MM.1S (cell line): ENCODE measurements around the gene CFB.

Experiments
- EZH2 ChIP-seq: fragments of 300-600 bp; sonication (generic); optimal IDR thresholded peaks from 2 replicates; pipeline ENCODE3; 2017; ENCODE audit warnings: low read depth, mild to moderate bottlenecking, antibody characterized with exemption, low read length, mixed read lengths
- EZH2phosphoT487 ChIP-seq: fragments of 300-600 bp; sonication (generic); IDR thresholded peaks from 2 replicates; pipeline ENCODE4 v1.6.1; 2018; ENCODE audit warnings: antibody characterized with exemption, low read length
- TF ChIP-seq, protein P1 (sequence below): fragments of 300-600 bp; sonication (generic); IDR thresholded peaks from 2 replicates; pipeline ENCODE4 v1.5.1; 2016; ENCODE audit warnings: antibody characterized with exemption, low read length, mixed read lengths

DNA sequence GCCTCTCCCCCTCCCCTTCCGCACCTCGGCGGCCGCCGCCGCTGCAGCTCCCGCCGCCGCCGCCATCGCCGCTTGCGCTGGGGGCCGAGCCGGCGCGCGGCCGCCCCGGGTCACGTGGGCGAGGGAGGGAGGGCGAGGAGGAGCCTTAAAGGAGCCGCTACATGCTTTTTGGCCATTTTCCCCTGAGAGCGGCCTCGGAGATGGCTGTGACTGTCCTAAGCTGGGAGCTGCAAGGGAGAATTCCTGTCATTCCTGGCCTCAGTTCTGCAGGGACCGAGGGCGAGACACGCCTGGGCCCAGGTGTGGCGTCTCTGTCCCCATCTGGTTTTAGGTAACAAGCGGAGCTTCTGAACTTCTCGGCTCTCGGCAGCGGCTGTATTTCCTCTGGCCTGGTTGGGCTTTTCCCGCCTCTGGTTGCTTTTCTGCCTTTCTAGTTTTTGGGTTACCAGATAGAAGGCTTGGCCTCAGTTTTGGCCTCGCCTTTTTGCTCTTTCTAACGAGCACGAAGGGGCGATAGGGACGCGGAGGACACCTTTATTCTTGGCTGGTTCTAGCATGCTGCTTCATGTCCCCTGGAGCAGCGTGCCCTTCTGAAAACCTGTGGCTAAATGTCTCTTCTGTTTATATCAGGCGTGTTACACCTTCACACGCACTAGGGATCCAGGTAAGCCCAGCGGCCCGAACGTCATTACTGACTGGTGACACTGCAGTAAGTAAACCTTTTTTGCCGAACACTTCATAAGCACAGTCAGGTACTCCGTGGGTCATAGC is 48.1 kb upstream of the CFB start, which contains the start of gene EHMT2:
- TF ChIP-seq EZH2 = no peak
- TF ChIP-seq, protein P1, sequence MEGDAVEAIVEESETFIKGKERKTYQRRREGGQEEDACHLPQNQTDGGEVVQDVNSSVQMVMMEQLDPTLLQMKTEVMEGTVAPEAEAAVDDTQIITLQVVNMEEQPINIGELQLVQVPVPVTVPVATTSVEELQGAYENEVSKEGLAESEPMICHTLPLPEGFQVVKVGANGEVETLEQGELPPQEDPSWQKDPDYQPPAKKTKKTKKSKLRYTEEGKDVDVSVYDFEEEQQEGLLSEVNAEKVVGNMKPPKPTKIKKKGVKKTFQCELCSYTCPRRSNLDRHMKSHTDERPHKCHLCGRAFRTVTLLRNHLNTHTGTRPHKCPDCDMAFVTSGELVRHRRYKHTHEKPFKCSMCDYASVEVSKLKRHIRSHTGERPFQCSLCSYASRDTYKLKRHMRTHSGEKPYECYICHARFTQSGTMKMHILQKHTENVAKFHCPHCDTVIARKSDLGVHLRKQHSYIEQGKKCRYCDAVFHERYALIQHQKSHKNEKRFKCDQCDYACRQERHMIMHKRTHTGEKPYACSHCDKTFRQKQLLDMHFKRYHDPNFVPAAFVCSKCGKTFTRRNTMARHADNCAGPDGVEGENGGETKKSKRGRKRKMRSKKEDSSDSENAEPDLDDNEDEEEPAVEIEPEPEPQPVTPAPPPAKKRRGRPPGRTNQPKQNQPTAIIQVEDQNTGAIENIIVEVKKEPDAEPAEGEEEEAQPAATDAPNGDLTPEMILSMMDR = no peak
- TF ChIP-seq EZH2phosphoT487 = no peak
